IPS-18a (cell line): ENCODE measurements around the gene LGALS12.
"Not testable (repeated sequence)": the region's sequence is repeated elsewhere in the genome, so short reads cannot be mapped to it uniquely, and the experiment has no call there.

Source experiments
- H3K27ac ChIP-seq: one replicate; pipeline ENCODE4 v1.5.1; 2013; ENCODE audit warnings: low read length
- H3K27me3 ChIP-seq: one replicate; pipeline ENCODE4 v1.6.1; 2013; ENCODE audit warnings: mild to moderate bottlenecking, low read length; ENCODE audit not compliant: control insufficient read depth, insufficient read depth
- H3K36me3 ChIP-seq: one replicate; pipeline ENCODE4 v1.6.1; 2013; ENCODE audit warnings: low read depth, low read length; ENCODE audit not compliant: control insufficient read depth
- H3K4me1 ChIP-seq: one replicate; pipeline ENCODE4 v1.6.1; 2013; ENCODE audit warnings: low read depth, low read length; ENCODE audit not compliant: control insufficient read depth
- H3K4me3 ChIP-seq: one replicate; pipeline ENCODE4 v1.5.1; 2013; ENCODE audit warnings: low read length
- H3K9ac ChIP-seq: one replicate; pipeline ENCODE4 v1.6.1; 2013; ENCODE audit warnings: mild to moderate bottlenecking, low read length, moderate library complexity
- H3K9me3 ChIP-seq: one replicate; pipeline ENCODE4 v1.6.1; 2013; ENCODE audit warnings: low read depth, low read length; ENCODE audit not compliant: control insufficient read depth

The LGALS12 gene

GRCh38 chr11:63527667-63528066, 21.8 kb downstream of the LGALS12 start:
- Histone ChIP-seq H3K4me3 (no peak overlapping the region), H3K27ac (peak overlapping the region; percentile 54), H3K36me3 (no peaks in the 10 kb centered on the region), H3K4me1 (peaks cover 34% of the 10 kb centered on the region), H3K9me3 (peaks cover 6% of the 10 kb centered on the region), H3K27me3 (no peaks in the 10 kb centered on the region), H3K9ac (no peak overlapping the region)

- peaks cover 39% of the 10 kb centered on the region for H3K4me1 ChIP-seq
- not testable (repeated sequence) for H3K4me3 ChIP-seq, H3K36me3 ChIP-seq, H3K27ac ChIP-seq, H3K9me3 ChIP-seq, H3K27me3 ChIP-seq, H3K9ac ChIP-seq
Observed at GRCh38 chr11:63528156-63528555, 22.3 kb downstream of the LGALS12 start.

- not testable (repeated sequence) for H3K27ac ChIP-seq, H3K4me3 ChIP-seq, H3K9ac ChIP-seq, H3K27me3 ChIP-seq, H3K36me3 ChIP-seq, H3K9me3 ChIP-seq
- H3K4me1 ChIP-seq, result peaks cover 45% of the 10 kb centered on the region
Observed at GRCh38 chr11:63528729-63529278, 22.9 kb downstream of the LGALS12 start.

- not testable (repeated sequence) for H3K27me3 ChIP-seq, H3K9ac ChIP-seq, H3K9me3 ChIP-seq, H3K36me3 ChIP-seq
- peak overlapping the region; percentile 21 for H3K27ac ChIP-seq
- H3K4me1 ChIP-seq, result peaks cover 45% of the 10 kb centered on the region
- peak overlapping the region; percentile 6 for H3K4me3 ChIP-seq
Observed at GRCh38 chr11:63529373-63529772, 23.5 kb downstream of the LGALS12 start.

DNA sequence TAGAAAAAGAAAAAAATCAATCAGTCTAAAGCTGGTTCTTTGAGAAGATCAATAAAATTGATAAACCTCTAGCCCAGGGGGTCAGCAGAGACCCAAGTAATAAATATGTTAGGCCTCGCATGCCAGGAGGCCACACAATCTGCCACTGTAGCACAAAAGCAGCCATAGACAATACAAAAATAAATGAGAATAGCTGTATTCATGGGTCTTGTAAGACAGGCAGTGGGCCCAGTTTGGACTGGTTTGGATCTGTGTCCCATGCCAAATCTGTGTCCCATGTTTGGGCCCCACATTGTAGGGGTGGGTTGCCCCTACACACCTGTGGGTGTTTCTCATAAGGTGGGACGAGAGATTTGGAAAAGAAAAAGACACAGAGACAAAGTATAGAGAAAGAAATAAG, 24.1 kb downstream of the LGALS12 start:
- no peak overlapping the region for H3K9ac ChIP-seq
- H3K9me3 ChIP-seq, result no peaks in the 10 kb centered on the region
- H3K36me3 ChIP-seq, result no peaks in the 10 kb centered on the region
- H3K4me3 ChIP-seq, result no peak overlapping the region
- H3K4me1 ChIP-seq, result peaks cover 45% of the 10 kb centered on the region
- H3K27ac ChIP-seq, result peak overlapping the region; percentile 9
- no peaks in the 10 kb centered on the region for H3K27me3 ChIP-seq

GRCh38 chr11:63531074-63531792, 25.3 kb downstream of the LGALS12 start:
- H3K4me3 ChIP-seq, result peak overlapping the region; percentile 31
- H3K9me3 ChIP-seq, H3K27me3 ChIP-seq, H3K36me3 ChIP-seq, H3K27ac ChIP-seq, H3K9ac ChIP-seq: not testable (repeated sequence)
- peaks cover 45% of the 10 kb centered on the region for H3K4me1 ChIP-seq

DNA sequence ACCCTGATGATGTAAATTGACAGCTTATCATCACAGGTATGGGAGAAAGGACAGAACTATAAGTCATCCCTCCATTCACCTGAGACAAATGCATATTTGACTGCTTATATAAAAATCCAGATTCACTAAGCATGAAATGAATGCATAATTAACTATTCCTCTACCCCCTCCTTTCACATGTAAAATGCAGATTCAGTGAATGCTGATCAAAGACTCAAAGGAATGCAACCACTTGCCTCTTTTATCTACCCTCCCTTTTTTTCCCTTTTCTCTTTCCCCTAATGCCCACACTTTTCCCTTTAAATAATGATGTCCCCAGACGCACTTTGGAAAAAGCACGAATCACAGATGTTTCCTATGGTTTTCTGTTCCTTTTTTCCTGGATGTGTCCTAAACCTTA, 26.2 kb downstream of the LGALS12 start:
- Histone ChIP-seq H3K36me3 (no peaks in the 10 kb centered on the region), H3K27ac (no peak overlapping the region), H3K27me3 (no peaks in the 10 kb centered on the region), H3K4me1 (peaks cover 45% of the 10 kb centered on the region), H3K9me3 (no peaks in the 10 kb centered on the region), H3K9ac (no peak overlapping the region), H3K4me3 (peak overlapping the region; percentile 31)

DNA sequence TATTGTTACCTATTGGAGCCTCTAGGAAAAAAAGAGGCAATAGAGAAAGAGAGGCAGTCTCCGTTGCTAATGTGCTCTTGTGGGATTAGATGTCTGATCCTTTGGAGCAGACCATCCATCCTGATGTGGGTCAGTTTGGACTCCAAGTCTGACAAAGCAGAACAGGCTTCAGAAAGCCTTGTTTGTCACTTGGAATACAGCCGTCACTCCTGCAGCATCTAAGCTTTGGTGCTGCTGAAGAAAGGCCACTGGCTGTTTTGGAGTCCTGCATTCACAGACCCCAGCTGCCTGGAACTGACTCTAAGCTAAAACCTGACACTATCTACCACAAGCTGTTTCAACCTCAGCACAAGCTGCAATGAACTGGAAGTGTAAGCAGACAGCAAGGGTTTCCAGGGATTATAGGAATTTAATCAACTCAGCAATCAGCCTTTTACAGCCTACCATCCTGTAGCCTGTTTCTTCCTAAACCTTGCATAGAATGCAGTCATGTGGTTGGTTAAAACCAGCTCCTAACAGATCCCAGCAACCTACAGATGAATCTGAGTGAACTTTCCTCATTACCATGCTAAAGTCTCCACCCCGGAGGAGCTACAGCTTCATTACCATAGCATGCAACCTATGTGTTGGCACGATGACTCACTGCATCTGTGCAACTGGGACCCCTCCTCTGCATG, 27.1 kb downstream of the LGALS12 start:
- H3K4me3 ChIP-seq, result no peak overlapping the region
- no peaks in the 10 kb centered on the region for H3K36me3 ChIP-seq
- no peak overlapping the region for H3K27ac ChIP-seq
- H3K9me3 ChIP-seq, result no peaks in the 10 kb centered on the region
- H3K27me3 ChIP-seq, result no peaks in the 10 kb centered on the region
- H3K4me1 ChIP-seq, result peaks cover 38% of the 10 kb centered on the region
- no peak overlapping the region for H3K9ac ChIP-seq

- no peaks in the 10 kb centered on the region for H3K36me3 ChIP-seq
- H3K4me1 ChIP-seq, result peaks cover 34% of the 10 kb centered on the region
- no peak overlapping the region for H3K9ac ChIP-seq
- H3K27ac ChIP-seq, result no peak overlapping the region
- H3K4me3 ChIP-seq, result no peak overlapping the region
- no peaks in the 10 kb centered on the region for H3K9me3 ChIP-seq
- no peaks in the 10 kb centered on the region for H3K27me3 ChIP-seq
Observed at GRCh38 chr11:63534076-63534475, 28.2 kb downstream of the LGALS12 start.

DNA sequence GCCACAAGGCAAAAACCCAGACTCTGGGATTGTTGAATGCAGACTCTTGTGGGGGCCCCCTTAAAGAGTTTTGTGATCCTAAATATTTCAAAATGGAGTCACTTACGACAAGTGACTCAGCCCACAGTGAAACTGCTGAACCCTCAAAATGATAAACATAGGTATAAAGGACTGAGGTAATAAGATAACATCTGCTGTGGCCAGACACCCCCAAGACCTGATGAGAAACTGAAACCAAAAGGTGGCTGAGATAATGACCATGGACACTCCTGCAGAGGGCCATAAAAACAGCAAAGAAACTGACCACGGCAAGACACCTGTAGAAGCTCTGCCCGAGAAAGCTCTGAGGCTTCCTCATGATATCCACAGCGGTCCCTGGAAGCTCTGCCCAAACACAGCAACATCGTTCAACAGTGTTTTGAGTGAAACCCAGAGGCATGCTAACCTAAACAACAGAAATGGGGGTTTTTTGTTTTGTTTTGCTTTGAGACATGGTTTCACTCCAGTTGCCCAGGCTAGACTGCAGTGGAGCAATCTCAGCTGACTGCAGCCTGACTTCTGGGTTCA, 29.1 kb downstream of the LGALS12 start:
- no peak overlapping the region for H3K9ac ChIP-seq
- no peaks in the 10 kb centered on the region for H3K27me3 ChIP-seq
- no peak overlapping the region for H3K4me3 ChIP-seq
- peaks cover 30% of the 10 kb centered on the region for H3K4me1 ChIP-seq
- no peaks in the 10 kb centered on the region for H3K9me3 ChIP-seq
- no peak overlapping the region for H3K27ac ChIP-seq
- H3K36me3 ChIP-seq, result no peaks in the 10 kb centered on the region

DNA sequence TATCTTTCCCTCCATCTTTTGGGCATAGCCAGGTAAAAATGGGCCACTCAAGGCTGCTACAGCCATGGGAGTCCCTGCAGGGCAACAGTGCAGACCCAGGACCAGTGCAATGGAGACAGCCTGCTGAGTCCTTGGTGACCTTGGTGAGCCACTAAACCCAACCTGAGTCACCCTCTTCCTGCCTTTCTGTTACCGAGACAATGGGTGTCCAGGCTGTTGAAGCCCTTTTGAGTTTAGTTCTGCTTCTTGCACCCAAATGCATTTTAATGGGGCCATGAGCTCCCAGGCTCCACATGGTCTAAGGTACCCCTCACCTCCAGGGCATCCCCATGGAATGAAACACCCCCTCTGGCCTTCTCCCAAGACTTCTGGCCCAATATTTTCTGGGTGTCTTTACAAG, 29.9 kb downstream of the LGALS12 start:
- Histone ChIP-seq H3K4me1 (peaks cover 27% of the 10 kb centered on the region), H3K4me3 (no peak overlapping the region), H3K27me3 (no peaks in the 10 kb centered on the region), H3K9me3 (no peaks in the 10 kb centered on the region), H3K27ac (no peak overlapping the region), H3K9ac (no peak overlapping the region), H3K36me3 (no peaks in the 10 kb centered on the region)
